NB4 (cell line): Measurements from ENCODE around the gene ANKRD13C.

Experiments used
- DNase-seq: peaks from one replicate; pipeline ENCODE4 v3.0.0; 2010; ENCODE audit warnings: low read depth
- H3K4me3 ChIP-seq: one replicate; pipeline ENCODE4 v1.5.1; 2011; ENCODE audit warnings: mild to moderate bottlenecking, low read depth, low read length, moderate library complexity
- MAX ChIP-seq: IDR thresholded peaks from 2 replicates; pipeline ENCODE4 v1.6.1; 2011; ENCODE audit warnings: low read depth, low read length
- MYC ChIP-seq: IDR thresholded peaks from 2 replicates; pipeline ENCODE4 v1.6.1; 2011; ENCODE audit warnings: low read depth, low read length
- POLR2A ChIP-seq: IDR thresholded peaks from 2 replicates; pipeline ENCODE4 v1.6.1; 2011; ENCODE audit warnings: mild to moderate bottlenecking; ENCODE audit not compliant: insufficient read length; ENCODE audit errors: extremely low read depth
- TF ChIP-seq, protein P1 (sequence below): IDR thresholded peaks from one replicate; pipeline ENCODE4 v1.5.1; 2012; ENCODE audit warnings: low read depth, low read length

The ANKRD13C gene

GRCh38 chr1:70221238-70222121, 133.0 kb downstream of the ANKRD13C start, which contains the start of gene SRSF11:
Gene SRSF11, plus strand, starts transcription at chr1:70221380. Its CDS starts 257 bp downstream, at chr1:70221637.
- DNase-seq = peak; percentile 94
- peak within 1 kb of the TSS; percentile 85 for H3K4me3 ChIP-seq
- peak; percentile 81 for TF ChIP-seq MAX
- TF ChIP-seq POLR2A = peak; percentile 89
- TF ChIP-seq, protein P1, sequence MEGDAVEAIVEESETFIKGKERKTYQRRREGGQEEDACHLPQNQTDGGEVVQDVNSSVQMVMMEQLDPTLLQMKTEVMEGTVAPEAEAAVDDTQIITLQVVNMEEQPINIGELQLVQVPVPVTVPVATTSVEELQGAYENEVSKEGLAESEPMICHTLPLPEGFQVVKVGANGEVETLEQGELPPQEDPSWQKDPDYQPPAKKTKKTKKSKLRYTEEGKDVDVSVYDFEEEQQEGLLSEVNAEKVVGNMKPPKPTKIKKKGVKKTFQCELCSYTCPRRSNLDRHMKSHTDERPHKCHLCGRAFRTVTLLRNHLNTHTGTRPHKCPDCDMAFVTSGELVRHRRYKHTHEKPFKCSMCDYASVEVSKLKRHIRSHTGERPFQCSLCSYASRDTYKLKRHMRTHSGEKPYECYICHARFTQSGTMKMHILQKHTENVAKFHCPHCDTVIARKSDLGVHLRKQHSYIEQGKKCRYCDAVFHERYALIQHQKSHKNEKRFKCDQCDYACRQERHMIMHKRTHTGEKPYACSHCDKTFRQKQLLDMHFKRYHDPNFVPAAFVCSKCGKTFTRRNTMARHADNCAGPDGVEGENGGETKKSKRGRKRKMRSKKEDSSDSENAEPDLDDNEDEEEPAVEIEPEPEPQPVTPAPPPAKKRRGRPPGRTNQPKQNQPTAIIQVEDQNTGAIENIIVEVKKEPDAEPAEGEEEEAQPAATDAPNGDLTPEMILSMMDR = no peak
- peak; percentile 95 for TF ChIP-seq MYC

- peak overlapping the region; percentile 71 for H3K4me3 ChIP-seq
- TF ChIP-seq MYC (no peak), POLR2A (no peak), MAX (no peak)
- TF ChIP-seq, protein P1 = no peak
- DNase-seq = peak; percentile 6
Observed at GRCh38 chr1:70220517-70221237, 133.8 kb downstream of the ANKRD13C start.

- no peak overlapping the region for H3K4me3 ChIP-seq
- peak; percentile 65 for DNase-seq
- TF ChIP-seq, protein P1 = no peak
- TF ChIP-seq MYC = no peak
- TF ChIP-seq MAX = no peak
- no peak for TF ChIP-seq POLR2A
Observed at GRCh38 chr1:70220015-70220414, 134.5 kb downstream of the ANKRD13C start.

DNA sequence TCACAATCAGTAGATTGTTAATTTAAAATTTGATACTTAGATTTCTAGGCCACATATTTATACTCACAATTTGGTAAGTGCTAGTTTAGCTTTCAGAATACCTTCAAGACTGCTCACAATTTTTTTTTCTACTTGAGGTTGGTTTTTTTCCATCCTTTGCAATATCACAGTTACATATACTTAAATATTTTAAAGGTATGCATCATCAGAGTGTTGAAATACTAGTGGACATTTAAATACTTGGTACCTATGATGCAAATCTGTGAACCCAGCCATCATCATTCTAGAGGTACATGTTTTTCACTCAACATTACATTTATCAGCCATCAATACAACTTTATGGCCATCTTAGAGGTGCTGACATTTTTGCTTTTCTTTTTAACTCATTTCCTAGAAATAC, 143.0 kb downstream of the ANKRD13C start:
- no peak overlapping the region for H3K4me3 ChIP-seq
- no peak for DNase-seq
- TF ChIP-seq MYC = no peak
- TF ChIP-seq, protein P1 = no peak
- no peak for TF ChIP-seq MAX
- TF ChIP-seq POLR2A = no peak

DNA sequence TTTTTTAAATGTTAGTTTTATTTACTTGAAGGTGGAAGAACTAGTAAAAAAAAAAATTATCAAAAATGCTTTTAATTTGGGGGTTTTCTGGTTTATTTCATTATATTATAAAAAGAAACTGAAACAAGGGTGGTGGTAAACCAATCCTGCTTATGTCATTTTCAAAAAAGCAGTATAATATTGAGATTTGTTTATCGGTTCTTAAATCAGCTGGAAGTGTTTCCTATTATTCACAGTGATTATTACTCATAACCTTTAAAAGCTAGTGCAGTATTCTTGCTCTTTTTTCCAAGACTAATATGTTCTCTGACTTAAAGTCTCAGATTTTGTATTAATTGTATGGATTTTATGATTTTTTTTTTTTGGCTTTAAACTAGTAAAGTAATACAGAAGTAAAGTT, 143.7 kb downstream of the ANKRD13C start:
- no peak for TF ChIP-seq POLR2A
- TF ChIP-seq, protein P1 = no peak
- no peak for TF ChIP-seq MAX
- no peak for TF ChIP-seq MYC
- DNase-seq = no peak
- no peak overlapping the region for H3K4me3 ChIP-seq
